ENCODE measurements around the gene FBH1.

The FBH1 gene

GRCh38 chr10:5970066-5970465, 80.0 kb downstream of the FBH1 start:
- H3K4me3 ChIP-seq (replicated peaks; ENCODE audit: low read depth, low read length), result no peak overlapping the region
- TF ChIP-seq CTCF (IDR thresholded peaks at IDR 0.05; ENCODE audit: low read depth, low read length, missing control alignments), result no peak
- DNase-seq (ENCODE audit: extremely low read depth, low read depth), result no peak

- TF ChIP-seq CTCF (IDR thresholded peaks at IDR 0.05; ENCODE audit: low read depth, low read length, missing control alignments), result no peak
- no peak overlapping the region for H3K4me3 ChIP-seq (replicated peaks; ENCODE audit: low read depth, low read length)
- DNase-seq (ENCODE audit: extremely low read depth, low read depth), result no peak
These were observed 80.5 kb downstream of the FBH1 start for GRCh38 chr10:5970527-5970926.

GRCh38 chr10:5971315-5971832, 81.3 kb downstream of the FBH1 start:
- TF ChIP-seq CTCF (IDR thresholded peaks at IDR 0.05; ENCODE audit: low read depth, low read length, missing control alignments), result no peak
- no peak for DNase-seq (ENCODE audit: extremely low read depth, low read depth)
- no peak overlapping the region for H3K4me3 ChIP-seq (replicated peaks; ENCODE audit: low read depth, low read length)

- no peak overlapping the region for H3K4me3 ChIP-seq (replicated peaks; ENCODE audit: low read depth, low read length)
- TF ChIP-seq CTCF (IDR thresholded peaks at IDR 0.05; ENCODE audit: low read depth, low read length, missing control alignments), result no peak
These were observed 81.8 kb downstream of the FBH1 start for GRCh38 chr10:5971886-5972285.

GRCh38 chr10:5973069-5973468, 83.0 kb downstream of the FBH1 start:
- no peak for DNase-seq (ENCODE audit: extremely low read depth, low read depth)
- TF ChIP-seq CTCF (IDR thresholded peaks at IDR 0.05; ENCODE audit: low read depth, low read length, missing control alignments), result no peak
- no peak overlapping the region for H3K4me3 ChIP-seq (replicated peaks; ENCODE audit: low read depth, low read length)

More at GRCh38 chr10:5971886-5972285, 81.8 kb downstream of the FBH1 start:
- DNase-seq (ENCODE audit: extremely low read depth, low read depth), result no peak

GRCh38 chr10:5975641-5976473, 85.8 kb downstream of the FBH1 start:
- H3K4me3 ChIP-seq (replicated peaks; ENCODE audit: low read depth, low read length), result peak overlapping the region; percentile 87
- TF ChIP-seq CTCF (IDR thresholded peaks at IDR 0.05; ENCODE audit: low read depth, low read length, missing control alignments), result no peak
- DNase-seq (ENCODE audit: extremely low read depth, low read depth), result no peak

Measured in HFF-Myc (cell line).